Natural killer cell treated with Interleukin-12 subunit alpha and Interleukin-12 subunit beta and Interleukin-15 and Interleukin-18, amount 100 ng/mL, for 72 hours (primary cell): Measurements from ENCODE around the gene ZDHHC9. TPM values are rescaled to one million over a fixed set of nuclear protein-coding genes. Genes with fewer than 3 reads are reported as not detected.

Experiments
- ATAC-seq, 2 donors: fragments of 150-1000 bp; cut with Tn5 transposase in 1 of 2; sonication (Bioruptor Pico), chemical (Tn5 transposase) in 1 of 2; 2 replicates each; pipeline ENCODE4 v1.10.0; 2021
- DNase-seq: peaks from one replicate; pipeline ENCODE4 v3.0.0; 2022; ENCODE audit warnings: low spot score
- H3K27ac Mint-ChIP-seq, 2 donors: 1 replicate in 1 of 2; 2 replicates in 1 of 2; pipeline ENCODE4 v1.8.0; 2022; ENCODE audit warnings: mixed read lengths in 2 of 2, mild to moderate bottlenecking in 1 of 2, moderate library complexity in 1 of 2
- H3K27me3 Mint-ChIP-seq, 2 donors: 1 replicate in 1 of 2; 2 replicates in 1 of 2; pipeline ENCODE4 v1.8.0; 2022; ENCODE audit warnings: mixed read lengths in 2 of 2
- H3K36me3 Mint-ChIP-seq: one replicate; pipeline ENCODE4 v1.8.0; 2022; ENCODE audit warnings: mixed read lengths
- H3K4me1 Mint-ChIP-seq, 2 donors: 1 replicate in 1 of 2; 2 replicates in 1 of 2; pipeline ENCODE4 v1.8.0; 2022; ENCODE audit warnings: low read depth in 2 of 2, mixed read lengths in 2 of 2, mild to moderate bottlenecking in 1 of 2
- H3K4me3 Mint-ChIP-seq: one replicate; pipeline ENCODE4 v1.8.0; 2022; ENCODE audit warnings: mixed read lengths
- H3K9me3 Mint-ChIP-seq: 2 replicates; pipeline ENCODE4 v1.8.0; 2022; ENCODE audit warnings: mixed read lengths
- total RNA-seq, 2 donors: library from RNA; stranded (reverse); gene quantifications; one replicate each; pipeline ENCODE4 v1.2.3, GENCODE V29; 2022

Gene ZDHHC9
- total RNA-seq, 2 donors from 2014 or later, result 10.3 to 11.1 TPM

- ATAC-seq (peak in 1 of 2 donors; percentile 27), DNase-seq (no peak)
- Mint-ChIP-seq H3K27ac (peak overlapping the region; percentile 26 to 79), H3K27me3 (no peaks in the 10 kb centered on the region), H3K4me3 (peak overlapping the region; percentile 22), H3K9me3 (no peaks in the 10 kb centered on the region), H3K4me1 (peaks cover 52 to 67% of the 10 kb centered on the region in 2 donors), H3K36me3 (no peaks in the 10 kb centered on the region)
These were observed 87.7 kb downstream of the ZDHHC9 start for GRCh38 chrX:129755779-129756650.

GRCh38 chrX:129754056-129755024 is 89.3 kb downstream of the ZDHHC9 start:
- H3K9me3 Mint-ChIP-seq, result no peaks in the 10 kb centered on the region
- peak overlapping the region; percentile 48 for H3K4me3 Mint-ChIP-seq
- peaks cover 37 to 53% of the 10 kb centered on the region in 2 donors for H3K4me1 Mint-ChIP-seq
- ATAC-seq (no peak), DNase-seq (no peak)
- H3K27ac Mint-ChIP-seq, result peak overlapping the region; percentile 14 to 79
- no peaks in the 10 kb centered on the region for H3K36me3 Mint-ChIP-seq
- H3K27me3 Mint-ChIP-seq, result no peaks in the 10 kb centered on the region

Other genes starting within 250 kb of the ZDHHC9 start
- gene APLN, start 188.9 kb downstream of the ZDHHC9 start, total RNA-seq, result 1 to 10 TPM in 1 of 2 donors, not detected in 1; 1.1 TPM
- under 1 TPM; 0.14 to 0.55 TPM for gene XPNPEP2, start 104.9 kb downstream of the ZDHHC9 start, total RNA-seq
- gene SASH3, start 63.9 kb downstream of the ZDHHC9 start, total RNA-seq, result 100 to 1,000 TPM; 243 to 317 TPM
- gene UTP14A, start 62.3 kb upstream of the ZDHHC9 start, total RNA-seq, result 10 to 100 TPM; 31.5 to 54.8 TPM
- 10 to 100 TPM in 1 of 2 donors, 1 to 10 TPM in 1; 9.9 to 18.8 TPM for gene BCORL1, start 138.7 kb upstream of the ZDHHC9 start, total RNA-seq